DND-41 (cell line): ENCODE data around the gene CSAD.
"Not testable (repeated sequence)": the region's sequence is repeated elsewhere in the genome, so short reads cannot be mapped to it uniquely, and the experiment has no call there.

Experiments used
- EZH2 ChIP-seq: IDR thresholded peaks from 3 replicates; pipeline ENCODE4 v1.6.1; 2012; ENCODE audit warnings: borderline replicate concordance, low read depth, mild to moderate bottlenecking, moderate library complexity, low read length, inconsistent platforms; ENCODE audit not compliant: severe bottlenecking
- TF ChIP-seq, protein P1 (sequence below): IDR thresholded peaks from 2 replicates; pipeline ENCODE4 v1.5.1; 2012; ENCODE audit warnings: borderline replicate concordance, low read length, moderate library complexity, mild to moderate bottlenecking; ENCODE audit not compliant: poor library complexity, severe bottlenecking; ENCODE audit errors: extremely low read depth

- TF ChIP-seq, protein P1, sequence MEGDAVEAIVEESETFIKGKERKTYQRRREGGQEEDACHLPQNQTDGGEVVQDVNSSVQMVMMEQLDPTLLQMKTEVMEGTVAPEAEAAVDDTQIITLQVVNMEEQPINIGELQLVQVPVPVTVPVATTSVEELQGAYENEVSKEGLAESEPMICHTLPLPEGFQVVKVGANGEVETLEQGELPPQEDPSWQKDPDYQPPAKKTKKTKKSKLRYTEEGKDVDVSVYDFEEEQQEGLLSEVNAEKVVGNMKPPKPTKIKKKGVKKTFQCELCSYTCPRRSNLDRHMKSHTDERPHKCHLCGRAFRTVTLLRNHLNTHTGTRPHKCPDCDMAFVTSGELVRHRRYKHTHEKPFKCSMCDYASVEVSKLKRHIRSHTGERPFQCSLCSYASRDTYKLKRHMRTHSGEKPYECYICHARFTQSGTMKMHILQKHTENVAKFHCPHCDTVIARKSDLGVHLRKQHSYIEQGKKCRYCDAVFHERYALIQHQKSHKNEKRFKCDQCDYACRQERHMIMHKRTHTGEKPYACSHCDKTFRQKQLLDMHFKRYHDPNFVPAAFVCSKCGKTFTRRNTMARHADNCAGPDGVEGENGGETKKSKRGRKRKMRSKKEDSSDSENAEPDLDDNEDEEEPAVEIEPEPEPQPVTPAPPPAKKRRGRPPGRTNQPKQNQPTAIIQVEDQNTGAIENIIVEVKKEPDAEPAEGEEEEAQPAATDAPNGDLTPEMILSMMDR: not testable (repeated sequence)
- TF ChIP-seq EZH2: not testable (repeated sequence)
Measured at GRCh38 chr12:53178803-53179202, 1.9 kb downstream of the CSAD start.
